ENCODE results near the gene CCDC38. TPM values are rescaled to one million over a fixed set of nuclear protein-coding genes. Genes with fewer than 3 reads are reported as not detected.

The CCDC38 gene
- total and polyA plus RNA-seq, 10 of the 15 experiments (the other 5 are each of a cell fraction or from before 2014, with no cell fraction given) = 0.04 to 0.05 TPM; not detected in 8

- TF ChIP-seq, protein P1, sequence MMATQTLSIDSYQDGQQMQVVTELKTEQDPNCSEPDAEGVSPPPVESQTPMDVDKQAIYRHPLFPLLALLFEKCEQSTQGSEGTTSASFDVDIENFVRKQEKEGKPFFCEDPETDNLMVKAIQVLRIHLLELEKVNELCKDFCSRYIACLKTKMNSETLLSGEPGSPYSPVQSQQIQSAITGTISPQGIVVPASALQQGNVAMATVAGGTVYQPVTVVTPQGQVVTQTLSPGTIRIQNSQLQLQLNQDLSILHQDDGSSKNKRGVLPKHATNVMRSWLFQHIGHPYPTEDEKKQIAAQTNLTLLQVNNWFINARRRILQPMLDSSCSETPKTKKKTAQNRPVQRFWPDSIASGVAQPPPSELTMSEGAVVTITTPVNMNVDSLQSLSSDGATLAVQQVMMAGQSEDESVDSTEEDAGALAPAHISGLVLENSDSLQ (IDR thresholded peaks at IDR 0.05) = no peak
- TF ChIP-seq CREM (IDR thresholded peaks at IDR 0.05; ENCODE audit: low read depth) = no peak
- TF ChIP-seq NBN (IDR thresholded peaks at IDR 0.05) = no peak
- no peak for TF ChIP-seq SIX5 (IDR thresholded peaks at IDR 0.05; ENCODE audit: low read depth, low read length, severe bottlenecking)
- TF ChIP-seq BACH1 (IDR thresholded peaks at IDR 0.05; ENCODE audit: borderline replicate concordance) = no peak
- TF ChIP-seq, protein P2, sequence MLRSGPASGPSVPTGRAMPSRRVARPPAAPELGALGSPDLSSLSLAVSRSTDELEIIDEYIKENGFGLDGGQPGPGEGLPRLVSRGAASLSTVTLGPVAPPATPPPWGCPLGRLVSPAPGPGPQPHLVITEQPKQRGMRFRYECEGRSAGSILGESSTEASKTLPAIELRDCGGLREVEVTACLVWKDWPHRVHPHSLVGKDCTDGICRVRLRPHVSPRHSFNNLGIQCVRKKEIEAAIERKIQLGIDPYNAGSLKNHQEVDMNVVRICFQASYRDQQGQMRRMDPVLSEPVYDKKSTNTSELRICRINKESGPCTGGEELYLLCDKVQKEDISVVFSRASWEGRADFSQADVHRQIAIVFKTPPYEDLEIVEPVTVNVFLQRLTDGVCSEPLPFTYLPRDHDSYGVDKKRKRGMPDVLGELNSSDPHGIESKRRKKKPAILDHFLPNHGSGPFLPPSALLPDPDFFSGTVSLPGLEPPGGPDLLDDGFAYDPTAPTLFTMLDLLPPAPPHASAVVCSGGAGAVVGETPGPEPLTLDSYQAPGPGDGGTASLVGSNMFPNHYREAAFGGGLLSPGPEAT (IDR thresholded peaks at IDR 0.05; ENCODE audit: low read depth) = no peak
Measured at GRCh38 chr12:95836185-95836609, 106.2 kb downstream of the CCDC38 start (continued).

- FAIRE-seq (no peak), ATAC-seq (no peak), DNase-seq (ENCODE audit: low read depth, low spot score) (no peak)
- H3K4me2 ChIP-seq (ENCODE audit: control insufficient read depth, insufficient read depth) = no peak overlapping the region
- H2AFZ ChIP-seq (ENCODE audit: control insufficient read depth, low read depth, low read length) = no peak overlapping the region
- no peak overlapping the region for H3K9ac ChIP-seq (ENCODE audit: control insufficient read depth, insufficient read depth, low read length)
- H3K9me3 ChIP-seq (replicated peaks; ENCODE audit: control insufficient read depth, insufficient read depth, low read length) = no peaks in the 10 kb centered on the region
- H3K27me3 ChIP-seq (replicated peaks in 1 of 2; ENCODE audit: control insufficient read depth in 2 of 2, insufficient read depth in 2 of 2, low read length in 1 of 2) = peaks cover 0 to 3% of the 10 kb centered on the region in 2 experiments; a peak in 1 of 4 replicates
- BruUV-seq (replicated peaks) = no TSS peak
- no peaks in the 10 kb centered on the region for H3K79me2 ChIP-seq (ENCODE audit: control insufficient read depth, insufficient read depth, low read length)
- RAD21 ChIA-PET (ENCODE audit: unreplicated experiment) = no interaction called here
- SMC1A ChIA-PET (ENCODE audit: uncharacterized antibody, unreplicated experiment) = no interaction called here
- H3K4me1 ChIP-seq (ENCODE audit: control insufficient read depth, insufficient read depth, low read length) = no peaks in the 10 kb centered on the region
- H3K36me3 ChIP-seq (ENCODE audit: control insufficient read depth in 2 of 2, insufficient read depth in 2 of 2, low read length in 1 of 2) = no peaks in the 10 kb centered on the region
- POLR2A ChIA-PET = no interaction called here
- H4K20me1 ChIP-seq (ENCODE audit: control insufficient read depth, insufficient read depth) = no peaks in the 10 kb centered on the region
- 96% methylated on average over 1 of the region's 1 CpG for WGBS (ENCODE audit: insufficient coverage, insufficient replicate concordance, low lambda C conversion rate, missing lambda C conversion rate)
- TF ChIP-seq SMC3 (IDR thresholded peaks at IDR 0.05; ENCODE audit: borderline replicate concordance, low read length) (no peak), HCFC1 (IDR thresholded peaks at IDR 0.05; ENCODE audit: low read length) (no peak), ZSCAN29 (IDR thresholded peaks at IDR 0.05) (no peak), RCOR1 (conservative IDR thresholded peaks at IDR 0.05; ENCODE audit: low read depth, low read length) (no peak), TARDBP (IDR thresholded peaks at IDR 0.05; ENCODE audit: borderline replicate concordance) (no peak)
- in situ Hi-C loops (cut with MboI) (no loop called here), intact Hi-C loops (cut with micrococcal nuclease; ENCODE audit: unreplicated experiment) (no loop called here)
- CTCF ChIA-PET = no interaction called here
- H3K4me3 ChIP-seq = no peak overlapping the region
- no peak overlapping the region for H3K27ac ChIP-seq (ENCODE audit: control insufficient read depth, insufficient read depth)
Measured at GRCh38 chr12:95834572-95834971, 107.8 kb downstream of the CCDC38 start.

Data from GM12878 (cell line).